ENCODE results near the gene KRTAP10-7.
"Not testable (repeated sequence)": the region's sequence is repeated elsewhere in the genome, so short reads cannot be mapped to it uniquely, and the experiment has no call there.

The KRTAP10-7 gene

DNA sequence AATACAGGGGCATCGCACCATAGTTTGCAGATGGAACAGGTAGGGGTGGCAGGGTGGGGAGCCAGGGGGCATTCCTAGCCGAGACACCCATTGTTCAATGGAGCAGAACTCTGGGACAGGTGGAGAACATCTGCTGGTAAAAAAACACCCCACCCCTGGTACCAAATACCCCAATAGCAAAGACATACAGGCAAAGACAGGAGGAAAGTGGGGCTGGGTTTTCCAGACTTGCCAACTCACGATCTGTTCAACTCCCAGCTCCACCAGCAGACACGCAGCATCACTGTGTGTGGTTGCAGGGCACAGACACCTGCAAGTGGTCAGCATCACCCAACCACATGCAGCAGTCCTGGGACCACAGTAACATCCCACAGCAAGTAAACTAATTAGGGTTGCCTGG lies 11.2 kb downstream of the KRTAP10-7 start:
- DNase-seq (ENCODE audit: low read depth in 2 of 2) = no peak

DNA sequence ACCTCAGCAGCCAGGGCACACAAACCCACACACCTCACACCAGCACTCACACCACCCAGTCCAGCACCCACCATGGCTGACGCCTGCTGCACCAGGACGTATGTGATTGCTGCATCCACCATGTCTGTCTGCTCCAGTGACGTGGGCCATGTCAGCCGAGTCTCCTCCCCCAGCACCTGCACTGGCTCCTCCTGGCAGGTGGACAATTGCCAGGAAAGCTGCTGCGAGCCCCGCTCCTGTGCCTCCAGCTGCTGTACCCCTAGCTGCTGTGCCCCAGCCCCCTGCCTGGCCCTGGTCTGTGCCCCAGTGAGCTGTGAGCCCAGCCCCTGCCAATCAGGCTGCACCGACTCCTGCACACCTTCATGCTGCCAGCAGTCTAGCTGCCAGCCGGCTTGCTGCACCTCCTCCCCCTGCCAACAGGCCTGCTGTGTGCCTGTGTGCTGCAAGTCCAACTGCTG lies 11.7 kb downstream of the KRTAP10-7 start, which contains the start of gene KRTAP10-8:
Gene KRTAP10-8, plus strand, starts transcription at position 51 of the 458 bp plus-strand sequence. Its CDS starts 22 bp downstream, at position 73.
- DNase-seq (ENCODE audit: low read depth in 2 of 2) = no peak

DNA sequence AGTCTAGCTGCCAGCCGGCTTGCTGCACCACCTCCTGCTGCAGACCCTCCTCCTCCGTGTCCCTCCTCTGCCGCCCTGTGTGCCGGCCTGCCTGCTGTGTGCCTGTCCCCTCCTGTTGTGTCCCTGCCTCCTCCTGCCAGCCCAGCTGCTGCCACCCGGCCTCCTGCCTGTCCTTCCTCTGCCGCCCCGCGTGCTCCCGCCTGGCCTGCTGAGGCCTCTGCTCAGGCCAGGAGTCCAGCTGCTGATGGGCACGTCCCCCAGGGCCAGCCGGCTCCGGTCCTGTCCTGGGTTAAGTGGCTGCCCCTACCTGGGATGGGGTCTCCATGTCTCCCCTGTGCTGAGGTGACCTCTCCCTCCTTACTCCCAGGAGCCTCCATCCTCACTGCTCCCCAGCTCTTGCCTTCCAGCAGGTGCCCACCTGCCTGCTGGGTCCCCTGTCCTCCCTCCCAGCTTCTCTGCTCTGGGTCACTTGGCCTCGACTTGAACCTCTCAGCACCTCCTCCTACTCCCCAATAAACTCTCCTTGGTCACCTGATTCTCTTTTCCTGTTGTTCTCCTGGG lies 12.4 kb downstream of the KRTAP10-7 start:
- DNase-seq (ENCODE audit: low read depth in 2 of 2) = no peak

DNA sequence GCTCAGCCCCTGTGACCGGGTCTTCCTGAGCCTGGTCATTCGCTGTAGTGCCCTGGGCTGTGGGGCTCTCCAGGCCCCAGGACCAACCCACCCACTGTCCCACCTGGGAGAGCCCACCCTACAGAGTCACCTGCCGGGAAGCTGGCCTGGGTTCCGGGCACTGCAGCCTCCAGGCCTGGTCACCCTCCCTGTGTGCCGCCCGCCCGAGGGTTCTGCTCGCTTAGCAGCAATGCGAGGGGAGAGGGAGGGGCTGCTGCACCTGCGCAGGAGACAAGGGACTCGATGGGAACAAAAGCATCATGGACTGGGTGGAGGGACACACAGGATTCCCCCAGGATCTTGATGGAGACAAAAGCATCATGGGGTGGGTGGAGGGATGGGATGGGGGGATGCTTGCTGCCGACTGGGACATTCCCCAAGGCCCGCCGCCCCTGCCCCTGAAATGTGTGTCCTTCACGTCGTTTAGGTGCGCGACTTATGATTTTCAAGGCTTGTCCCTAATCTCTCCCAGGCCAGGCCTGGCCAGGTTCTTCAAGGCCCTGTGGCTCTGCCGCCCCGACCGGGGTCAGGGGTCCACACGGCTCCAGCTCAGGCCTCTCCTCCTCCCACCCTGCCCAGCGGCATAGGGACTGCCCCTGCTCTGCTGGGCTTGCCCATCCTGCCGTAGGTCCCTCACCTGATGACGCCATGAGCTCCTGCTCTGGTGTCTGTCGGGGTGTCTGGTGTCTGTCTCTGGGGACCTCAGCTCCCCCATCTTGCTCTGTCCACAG lies 13.2 kb downstream of the KRTAP10-7 start:
- DNase-seq (ENCODE audit: low read depth in 2 of 2) = no peak

DNA sequence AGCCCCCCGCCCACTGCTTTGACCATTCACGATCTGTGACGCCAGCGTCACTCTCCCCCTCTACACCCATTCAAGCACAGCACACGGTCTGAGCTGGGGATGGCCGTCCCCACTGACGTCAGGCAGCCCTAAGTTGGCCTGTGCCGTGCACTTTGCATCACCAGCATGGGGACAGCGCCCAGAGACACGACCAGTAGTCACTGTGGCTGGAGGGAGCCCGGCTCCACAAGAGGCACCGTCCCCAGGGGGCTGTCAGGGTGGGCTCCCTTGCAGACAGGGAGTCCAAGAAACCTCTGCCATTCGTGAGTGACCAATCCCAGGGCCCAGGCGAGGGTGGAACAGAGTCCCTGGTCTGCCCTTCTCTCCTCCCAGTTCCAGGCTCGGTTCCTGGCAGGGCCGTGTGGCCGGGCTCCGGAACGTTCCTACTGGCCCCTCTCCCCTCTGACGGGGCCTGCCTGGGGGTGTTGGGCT lies 13.8 kb downstream of the KRTAP10-7 start:
- DNase-seq (ENCODE audit: low read depth in 2 of 2) = no peak

DNA sequence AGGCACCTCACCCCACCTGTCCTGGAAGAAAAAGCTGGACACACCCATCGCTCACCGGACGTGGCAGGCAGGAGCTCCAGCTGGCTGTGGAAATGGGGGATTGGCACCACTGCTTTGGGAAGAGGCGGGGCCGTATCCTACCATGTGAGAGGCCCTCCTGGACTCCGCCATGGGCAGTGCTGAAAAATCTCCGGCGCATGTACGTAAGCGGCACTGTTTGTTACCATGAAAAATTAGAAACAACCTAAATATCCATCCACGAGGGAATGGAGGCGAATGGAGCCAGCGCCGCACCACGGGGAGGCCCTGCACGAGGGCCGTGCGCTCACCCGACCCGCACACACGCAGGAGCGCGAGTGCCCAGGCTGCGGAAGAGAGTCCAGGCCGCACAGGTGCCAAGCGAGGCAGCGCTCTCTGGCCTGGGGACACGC lies 14.6 kb downstream of the KRTAP10-7 start:
- DNase-seq (ENCODE audit: low read depth in 2 of 2) = no peak

DNA sequence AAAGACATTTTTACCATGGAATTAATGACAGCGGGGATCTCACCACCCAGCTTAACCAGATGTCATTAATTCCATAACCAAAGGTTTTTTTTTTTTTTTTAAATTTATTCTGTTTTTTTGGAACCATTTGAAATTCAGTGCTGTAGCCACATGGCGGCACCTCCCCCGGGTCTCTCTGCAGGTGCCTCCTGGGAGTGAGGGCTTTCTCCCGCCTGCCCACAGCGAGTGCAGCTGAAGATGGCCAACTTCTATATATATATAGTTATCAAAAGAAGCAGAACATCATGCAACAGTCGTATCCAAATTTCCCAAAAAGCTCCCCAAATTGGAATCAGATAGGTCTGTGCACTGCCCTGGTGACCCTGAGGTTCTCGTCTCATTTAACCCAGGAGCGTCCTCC lies 15.1 kb downstream of the KRTAP10-7 start:
- DNase-seq (ENCODE audit: low read depth in 2 of 2) = no peak

DNA sequence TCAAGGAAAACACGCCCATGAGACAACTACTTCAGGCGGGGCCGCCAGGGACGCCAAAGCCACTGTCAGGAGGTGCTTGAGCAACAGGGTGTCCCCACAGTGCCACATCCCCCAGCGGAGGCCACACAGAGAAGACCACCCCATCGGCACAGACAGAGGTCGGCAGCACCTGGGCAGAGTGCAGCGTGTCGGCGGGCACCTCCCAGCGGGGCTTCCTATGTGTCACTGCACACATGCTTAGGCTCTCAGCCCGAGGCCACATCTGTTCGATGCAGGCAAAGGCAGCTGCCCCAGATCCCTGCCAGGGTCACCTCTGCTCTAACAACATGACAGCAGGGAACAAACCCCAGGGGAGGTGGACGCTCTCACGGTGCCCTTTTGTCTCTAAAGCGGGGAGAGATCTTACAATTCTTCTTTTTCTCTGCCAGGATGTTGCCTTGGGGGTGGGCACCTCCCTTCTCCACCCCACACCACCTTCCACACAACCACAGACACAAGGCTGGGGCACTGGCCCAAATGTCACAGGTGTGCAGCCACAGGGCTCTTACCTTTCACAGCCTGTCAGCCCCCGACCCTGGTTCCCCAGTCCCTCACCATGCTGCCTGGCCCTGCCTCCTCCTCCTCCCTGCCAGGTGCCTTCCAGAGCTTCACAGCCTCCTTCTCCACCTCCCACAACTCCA lies 15.7 kb downstream of the KRTAP10-7 start:
- no peak for DNase-seq (ENCODE audit: low read depth in 2 of 2)

DNA sequence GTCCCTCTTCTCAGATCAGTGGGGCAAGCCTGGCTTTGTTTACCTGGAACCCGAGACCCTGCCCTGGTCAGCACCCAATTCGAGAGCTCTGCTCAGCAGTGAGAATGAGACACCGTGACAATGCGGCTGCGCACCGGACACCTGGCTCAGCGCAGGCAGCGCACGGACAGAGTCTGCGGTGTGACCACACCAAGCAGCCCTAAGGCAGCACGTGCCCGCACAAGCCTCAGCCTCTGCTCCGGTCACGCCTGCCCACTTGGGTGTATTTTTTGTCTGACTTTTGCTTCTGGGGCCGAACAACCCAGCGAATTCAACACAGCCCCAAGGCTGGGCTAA lies 16.2 kb downstream of the KRTAP10-7 start:
- DNase-seq (ENCODE audit: low read depth in 2 of 2) = no peak

DNA sequence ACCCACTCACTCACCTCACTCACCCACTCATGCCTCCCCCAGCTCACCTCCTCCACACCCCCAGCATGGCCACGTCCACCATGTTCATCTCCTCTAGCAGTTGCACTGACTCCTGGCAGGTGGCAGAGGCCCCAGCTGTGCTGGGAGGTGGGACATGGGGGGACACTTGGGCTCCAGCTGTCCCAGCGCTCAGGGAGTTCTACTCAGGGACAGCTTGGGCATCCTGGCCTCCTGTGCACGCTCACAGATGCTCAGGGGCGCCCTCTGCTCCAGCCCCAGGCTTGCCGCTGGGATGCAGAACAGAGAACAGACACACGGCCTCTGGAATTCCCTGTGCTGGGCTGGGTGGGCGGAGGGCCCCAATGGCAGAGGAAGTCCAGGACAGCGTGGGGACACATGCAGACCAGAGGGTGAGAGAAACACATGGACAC lies 16.7 kb downstream of the KRTAP10-7 start:
- DNase-seq (ENCODE audit: low read depth in 2 of 2) = no peak

DNA sequence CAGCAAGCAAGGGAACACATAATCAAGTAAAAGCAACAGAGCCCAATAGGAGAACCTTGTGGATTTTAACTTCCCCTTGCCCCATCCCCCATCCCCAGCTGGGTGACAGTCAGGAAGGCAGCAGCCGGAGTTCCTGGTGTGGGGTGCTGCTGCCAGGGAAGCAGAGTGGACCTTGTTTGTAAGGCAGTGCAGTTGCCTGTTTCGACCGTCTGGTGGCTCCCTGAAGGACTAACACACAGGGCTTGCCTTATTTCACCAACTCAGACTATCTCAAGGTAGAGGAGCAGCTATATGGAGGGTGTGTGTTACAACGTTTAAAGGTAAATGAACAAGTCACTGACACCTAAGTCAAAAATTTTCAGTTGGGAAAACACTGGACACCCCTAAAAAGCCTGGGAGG lies 18.1 kb downstream of the KRTAP10-7 start:
- DNase-seq (ENCODE audit: low read depth in 2 of 2) = no peak

DNA sequence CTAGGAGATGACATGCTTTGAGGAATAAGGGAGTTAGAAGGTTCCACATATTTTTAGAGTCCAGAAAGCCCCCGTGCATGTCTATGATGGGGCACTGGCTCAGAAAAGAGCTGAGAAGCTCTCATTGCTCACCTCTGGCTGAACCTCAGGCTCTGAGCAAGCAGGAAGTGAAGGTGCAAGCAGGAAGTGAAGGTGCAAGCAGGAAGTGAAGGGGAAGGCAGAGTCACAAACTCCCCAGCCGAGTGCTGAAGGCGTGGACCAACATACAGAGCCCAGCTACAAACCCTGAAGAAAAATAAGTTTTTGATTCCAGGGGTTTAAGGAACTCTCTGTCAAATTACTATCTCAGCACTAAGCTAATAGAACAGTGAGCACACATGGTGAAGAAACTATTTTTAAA lies 18.5 kb downstream of the KRTAP10-7 start:
- peak; percentile 12 to 32 for DNase-seq (ENCODE audit: low read depth in 2 of 2)

DNA sequence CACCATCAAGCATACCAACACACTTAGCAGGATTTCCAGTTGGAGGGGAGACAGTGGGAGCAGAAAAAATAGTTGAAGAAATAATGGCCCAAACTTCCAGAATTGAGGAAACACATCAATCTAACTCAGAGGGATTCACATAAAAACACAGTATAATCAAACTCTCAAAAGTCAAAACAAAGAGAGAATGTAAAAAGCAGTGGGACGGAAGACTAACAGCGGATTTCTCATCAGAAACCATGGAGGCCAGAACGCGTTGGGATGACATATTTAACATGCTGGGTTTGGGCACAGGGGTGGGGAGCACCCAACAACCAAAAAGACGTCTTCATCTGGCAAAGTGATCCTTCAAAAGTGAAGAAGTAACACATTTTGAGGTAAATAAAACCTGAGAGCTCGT lies 19.5 kb downstream of the KRTAP10-7 start:
- DNase-seq (ENCODE audit: low read depth in 2 of 2) = no peak

DNA sequence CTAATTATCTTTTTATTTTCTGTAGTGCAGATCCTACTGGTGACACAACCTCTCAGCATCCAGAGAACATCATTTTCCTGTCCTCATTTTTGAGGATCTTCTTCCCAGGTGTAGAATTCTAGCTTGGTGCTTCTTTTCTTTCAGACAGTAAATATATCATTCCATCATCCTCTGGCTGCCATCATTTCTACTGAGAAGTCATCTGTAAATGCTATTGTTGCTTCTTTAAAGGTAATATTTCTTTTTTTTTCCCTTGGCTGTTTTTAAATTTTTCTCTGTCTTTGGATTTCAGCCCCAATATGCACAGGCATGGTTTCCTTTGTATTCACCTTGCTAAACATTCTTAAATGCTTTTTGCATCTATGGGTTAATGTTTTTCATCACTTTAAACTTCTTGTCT lies 23.2 kb downstream of the KRTAP10-7 start:
- no peak for DNase-seq (ENCODE audit: low read depth in 2 of 2)

DNA sequence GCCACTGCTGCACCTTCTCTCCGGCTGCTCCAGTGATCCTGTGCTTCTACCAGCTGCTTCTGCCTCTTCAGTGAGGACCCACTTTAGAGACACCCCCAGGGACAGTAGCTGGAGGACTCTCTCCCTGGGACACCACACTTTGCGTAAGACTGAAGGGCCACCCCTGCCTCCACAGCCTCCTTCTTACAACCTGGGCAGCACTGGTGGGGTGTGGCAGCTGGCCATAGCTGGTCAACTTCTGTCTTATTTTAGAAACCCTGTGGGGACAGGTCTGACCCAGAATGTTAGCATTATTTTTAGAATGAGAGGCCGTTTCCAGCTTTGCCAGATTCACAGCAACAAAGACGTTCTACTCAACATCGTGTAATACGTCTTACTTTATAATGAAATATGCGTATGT lies 25.4 kb downstream of the KRTAP10-7 start:
- no peak for DNase-seq (ENCODE audit: low read depth in 2 of 2)

DNA sequence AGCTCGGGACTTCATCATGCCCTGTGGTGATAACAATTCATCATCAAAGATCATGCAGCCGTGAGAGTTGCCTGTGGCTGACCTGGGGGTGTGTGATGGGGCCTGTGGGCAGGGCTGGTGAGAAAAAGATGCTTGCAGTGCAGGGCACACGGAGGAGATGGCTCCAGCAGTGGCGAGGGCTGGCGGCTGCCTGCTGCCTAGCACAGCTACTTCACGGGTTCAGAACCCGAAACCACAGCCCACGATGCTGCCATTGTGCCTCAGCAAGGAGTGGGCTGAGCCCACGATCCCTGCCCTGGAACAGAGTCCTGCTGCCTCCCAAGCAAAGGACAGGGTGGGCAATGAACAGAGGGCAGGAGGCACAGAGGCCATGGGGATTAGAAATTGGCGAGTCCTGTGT lies 25.9 kb downstream of the KRTAP10-7 start:
- no peak for DNase-seq (ENCODE audit: low read depth in 2 of 2)

DNA sequence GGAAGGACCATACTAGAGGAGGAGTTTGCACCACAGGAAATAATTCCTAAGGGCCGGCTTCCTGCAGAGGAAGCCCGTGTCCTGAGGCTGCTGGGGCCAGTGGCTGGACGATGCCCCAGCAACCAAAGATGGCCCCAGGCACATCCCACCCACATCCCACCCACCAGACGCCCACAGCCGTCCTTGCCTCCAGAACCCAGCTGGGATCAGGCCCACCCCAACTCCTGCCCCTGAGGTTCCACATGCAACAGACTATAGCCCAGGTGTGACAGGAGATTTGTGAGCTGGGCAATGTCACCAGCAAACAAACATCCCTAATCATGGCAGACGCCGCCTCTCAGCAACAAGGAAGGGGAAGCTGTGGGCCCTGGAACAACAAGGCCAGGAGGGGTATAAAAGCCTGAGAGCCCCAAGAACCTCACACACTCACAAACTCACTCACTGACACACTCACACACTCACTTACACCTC lies 26.3 kb downstream of the KRTAP10-7 start, which contains the start of gene KRTAP10-9:
Gene KRTAP10-9, plus strand, starts transcription at position 421 of the 471 bp plus-strand sequence. CDS start 79 bp downstream, outside the sequence.
- DNase-seq (ENCODE audit: low read depth in 2 of 2) = no peak

DNA sequence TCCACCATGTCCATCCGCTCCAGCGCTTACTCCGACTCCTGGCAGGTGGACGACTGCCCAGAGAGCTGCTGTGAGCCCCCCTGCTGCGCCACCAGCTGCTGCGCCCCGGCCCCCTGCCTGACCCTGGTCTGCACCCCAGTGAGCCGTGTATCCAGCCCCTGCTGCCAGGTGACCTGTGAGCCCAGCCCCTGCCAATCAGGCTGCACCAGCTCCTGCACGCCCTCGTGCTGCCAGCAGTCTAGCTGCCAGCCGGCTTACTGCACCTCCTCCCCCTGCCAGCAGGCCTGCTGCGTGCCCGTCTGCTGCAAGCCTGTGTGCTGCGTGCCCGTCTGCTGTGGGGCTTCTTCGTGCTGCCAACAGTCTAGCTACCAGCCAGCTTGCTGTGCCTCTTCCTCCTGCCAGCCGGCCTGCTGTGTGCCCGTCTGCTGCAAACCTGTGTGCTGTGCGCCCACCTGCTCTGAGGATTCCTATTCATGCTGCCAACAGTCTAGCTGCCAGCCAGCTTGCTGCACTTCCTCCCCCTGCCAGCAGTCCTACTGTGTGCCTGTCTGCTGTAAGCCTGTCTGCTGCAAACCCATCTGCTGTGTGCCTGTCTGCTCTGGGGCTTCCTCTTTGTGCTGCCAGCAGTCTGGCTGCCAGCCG lies 26.9 kb downstream of the KRTAP10-7 start:
- not testable (repeated sequence) for DNase-seq (ENCODE audit: low read depth in 2 of 2)

DNA sequence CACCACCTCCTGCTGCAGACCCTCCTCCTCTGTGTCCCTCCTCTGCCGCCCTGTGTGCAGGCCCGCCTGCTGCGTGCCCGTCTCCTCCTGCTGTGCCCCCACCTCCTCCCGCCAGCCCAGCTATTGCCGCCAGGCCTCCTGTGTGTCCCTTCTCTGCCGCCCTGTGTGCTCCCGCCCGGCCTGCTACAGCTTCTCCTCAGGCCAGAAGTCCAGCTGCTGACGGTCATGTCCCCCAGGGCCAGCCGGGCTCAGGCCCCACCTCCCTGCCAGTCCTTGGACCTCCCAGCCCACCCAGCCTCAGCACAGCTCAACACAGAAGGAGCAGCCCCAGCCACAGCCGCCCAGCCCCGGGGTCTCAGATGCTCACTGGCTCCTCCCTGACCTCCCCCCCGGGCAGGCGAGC lies 27.4 kb downstream of the KRTAP10-7 start:
- not testable (repeated sequence) for DNase-seq (ENCODE audit: low read depth in 2 of 2)

DNA sequence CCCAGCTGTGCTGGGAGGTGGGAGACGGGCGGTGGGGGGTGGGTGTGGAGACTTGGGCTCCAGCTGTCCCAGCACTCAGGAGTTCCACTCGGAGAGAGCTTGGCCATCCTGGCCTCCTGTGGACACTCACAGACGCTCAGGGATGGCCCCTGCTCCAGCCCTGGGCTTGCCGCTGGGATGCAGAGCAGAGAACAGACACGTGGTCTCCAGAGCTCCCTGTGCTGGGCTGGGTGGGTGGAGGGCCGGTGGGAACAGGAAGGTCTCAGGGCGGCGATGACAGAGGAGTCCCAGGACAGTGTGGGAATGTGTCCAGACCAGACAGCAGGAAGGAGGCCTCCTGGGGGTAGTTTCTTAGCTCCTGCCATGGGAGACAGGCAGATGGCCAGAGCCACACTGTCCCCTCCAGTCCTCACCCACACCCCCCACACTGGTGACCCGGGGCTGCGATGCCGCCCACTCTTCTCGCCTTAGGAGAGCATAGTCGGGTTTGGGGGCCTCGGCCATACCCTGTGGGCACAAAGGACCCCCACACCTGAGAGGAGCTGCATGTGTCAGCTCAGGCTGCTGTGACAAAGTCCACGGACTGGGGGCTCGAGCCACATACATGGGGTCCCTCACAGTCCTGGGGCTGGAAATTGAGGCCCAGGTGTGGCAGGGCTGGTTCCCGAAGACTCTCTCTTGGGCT lies 28.5 kb downstream of the KRTAP10-7 start:
- DNase-seq (ENCODE audit: low read depth in 2 of 2) = no peak

DNA sequence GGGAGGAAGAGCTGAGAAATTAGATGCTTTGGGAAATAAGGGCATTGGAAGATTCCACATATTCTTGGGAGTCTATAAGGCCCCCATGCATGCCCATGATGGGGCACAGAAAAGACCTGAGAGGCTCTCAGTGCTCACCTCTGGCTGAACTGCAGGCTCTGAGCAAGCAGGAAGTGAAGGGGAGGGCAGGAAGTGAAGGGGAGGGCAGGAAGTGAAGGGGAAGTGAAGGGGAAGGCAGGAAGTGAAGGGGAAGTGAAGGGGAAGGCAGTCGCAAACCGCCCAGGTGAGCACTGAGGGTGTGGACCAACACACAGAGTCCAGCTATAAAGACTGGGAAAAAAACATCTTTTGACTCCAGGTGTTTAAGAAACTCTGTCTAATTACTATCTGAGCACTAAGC lies 30.0 kb downstream of the KRTAP10-7 start:
- DNase-seq (ENCODE audit: low read depth in 2 of 2) = no peak
